HG03108 (cell line): ENCODE data around the gene ASCC1.
"Not testable (repeated sequence)": the region's sequence is repeated elsewhere in the genome, so short reads cannot be mapped to it uniquely, and the experiment has no call there.

Experiments
- ATAC-seq: cut with Tn5 transposase; IDR thresholded peaks from one replicate; pipeline ENCODE4 v1.9.1; 2021; ENCODE audit warnings: moderate library complexity; ENCODE audit not compliant: unreplicated experiment

ASCC1 gene

DNA sequence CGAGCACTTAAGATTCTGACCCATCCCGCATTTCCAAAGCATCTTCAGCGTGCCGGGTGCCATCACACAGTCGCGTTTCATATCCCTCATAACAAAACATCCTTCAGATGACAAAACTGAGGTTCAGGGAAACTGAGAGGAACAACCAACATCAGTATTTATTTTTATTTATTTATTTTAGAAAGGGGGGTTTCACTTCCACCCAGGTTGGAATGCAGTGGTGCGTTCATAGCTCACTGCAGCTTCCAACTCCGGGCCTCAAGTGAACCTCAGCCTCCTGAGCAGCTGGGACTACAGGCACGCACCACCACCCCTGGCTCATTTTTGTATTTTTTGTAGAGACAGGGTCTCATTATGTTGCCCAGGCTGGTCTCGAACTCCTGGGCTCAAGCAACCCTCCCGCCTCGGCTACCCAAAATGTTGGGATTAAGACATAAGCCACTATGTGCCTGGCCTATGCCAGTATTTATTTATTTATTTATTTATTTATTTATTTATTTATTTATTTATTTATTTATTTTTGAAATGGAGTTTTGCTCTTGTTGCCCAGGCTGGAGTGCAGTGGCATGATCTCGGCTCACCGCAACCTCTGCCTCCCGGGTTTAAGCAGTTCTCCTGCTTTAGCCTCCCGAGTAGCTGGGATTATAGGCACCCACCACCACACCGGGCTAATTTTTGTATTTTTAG is 33.2 kb upstream of the ASCC1 start:
- ATAC-seq, result not testable (repeated sequence)

GRCh38 chr10:72248468-72249151 is 32.5 kb upstream of the ASCC1 start:
- peak; percentile 77 for ATAC-seq

DNA sequence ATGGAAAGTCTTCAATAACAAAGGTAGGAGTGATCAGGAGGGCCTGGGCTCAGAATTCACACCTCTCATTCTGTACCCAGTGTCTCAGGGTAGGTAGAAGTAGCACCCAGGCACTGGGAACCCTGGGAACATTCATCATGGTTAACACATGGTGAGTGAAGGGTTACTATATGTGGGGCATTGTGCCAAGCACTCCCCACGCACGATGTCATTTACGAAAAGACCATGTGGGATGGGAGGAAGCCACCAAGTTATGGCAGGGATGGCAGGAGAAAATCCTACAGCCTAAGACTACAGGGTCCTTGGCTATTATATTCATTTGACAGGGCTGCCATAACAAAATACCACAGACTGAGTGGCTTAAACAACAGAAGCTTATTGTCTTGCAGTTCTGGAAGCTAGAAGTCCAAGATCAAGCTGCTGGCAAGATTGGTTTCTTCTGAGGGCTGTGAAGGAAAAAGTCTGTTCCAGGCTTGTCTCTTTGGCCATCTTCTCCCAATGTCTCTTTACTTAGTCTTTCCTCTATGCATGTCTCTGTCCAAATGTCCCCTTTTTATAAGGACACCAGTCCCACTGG is 30.0 kb upstream of the ASCC1 start:
- ATAC-seq, result no peak

GRCh38 chr10:72244573-72245038 is 28.5 kb upstream of the ASCC1 start:
- no peak for ATAC-seq

- ATAC-seq, result no peak
These were observed 27.9 kb upstream of the ASCC1 start for GRCh38 chr10:72243822-72244437.

- ATAC-seq, result no peak
These were observed 26.6 kb upstream of the ASCC1 start for GRCh38 chr10:72242675-72243074.

- ATAC-seq, result no peak
These were observed 25.7 kb upstream of the ASCC1 start for GRCh38 chr10:72241691-72242252.

- ATAC-seq, result no peak
These were observed 24.3 kb upstream of the ASCC1 start for GRCh38 chr10:72240371-72240770.

DNA sequence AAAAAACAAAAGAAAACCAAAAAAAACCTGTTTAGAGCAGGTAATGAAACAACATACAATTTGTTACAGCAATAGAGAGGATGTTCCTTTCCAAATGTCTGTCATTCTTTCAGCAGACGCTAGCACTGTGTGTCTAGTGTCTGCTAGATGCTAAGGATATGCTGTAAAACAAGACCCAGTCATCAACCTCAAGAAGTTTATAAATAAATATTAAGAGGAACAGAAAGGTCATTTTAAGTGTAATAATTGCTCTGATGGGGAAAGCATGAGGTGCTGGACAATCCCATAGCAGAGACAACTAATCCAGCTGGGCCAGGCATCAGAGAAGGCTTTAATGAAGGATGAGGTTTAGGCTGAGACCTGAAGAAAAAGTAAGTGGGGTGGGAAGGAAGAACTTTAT is 23.3 kb upstream of the ASCC1 start:
- ATAC-seq, result no peak

GRCh38 chr10:72238392-72239175 is 22.5 kb upstream of the ASCC1 start:
- ATAC-seq, result no peak

- no peak for ATAC-seq
These were observed 19.6 kb upstream of the ASCC1 start for GRCh38 chr10:72235544-72236279.

- no peak for ATAC-seq
These were observed 18.6 kb upstream of the ASCC1 start for GRCh38 chr10:72234560-72235095.

DNA sequence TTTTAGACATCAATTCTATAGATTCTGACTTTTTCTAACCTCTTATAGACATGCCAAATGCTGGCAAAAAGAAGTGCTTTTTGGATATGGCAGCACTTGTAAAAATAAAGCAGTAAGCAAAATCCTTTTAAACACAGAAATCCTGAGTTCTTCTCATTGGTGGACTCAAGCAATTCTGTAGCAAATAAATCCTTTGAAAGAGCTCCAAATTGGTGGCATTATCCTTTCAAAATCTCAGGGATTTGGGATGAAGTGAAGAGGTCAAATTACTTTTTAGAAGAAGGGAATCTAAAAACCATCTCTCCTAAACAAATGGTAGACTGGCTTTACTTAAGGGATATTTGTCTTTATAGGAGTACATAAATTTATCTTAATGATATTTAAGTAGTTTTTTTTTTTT is 17.5 kb upstream of the ASCC1 start:
- ATAC-seq, result no peak

DNA sequence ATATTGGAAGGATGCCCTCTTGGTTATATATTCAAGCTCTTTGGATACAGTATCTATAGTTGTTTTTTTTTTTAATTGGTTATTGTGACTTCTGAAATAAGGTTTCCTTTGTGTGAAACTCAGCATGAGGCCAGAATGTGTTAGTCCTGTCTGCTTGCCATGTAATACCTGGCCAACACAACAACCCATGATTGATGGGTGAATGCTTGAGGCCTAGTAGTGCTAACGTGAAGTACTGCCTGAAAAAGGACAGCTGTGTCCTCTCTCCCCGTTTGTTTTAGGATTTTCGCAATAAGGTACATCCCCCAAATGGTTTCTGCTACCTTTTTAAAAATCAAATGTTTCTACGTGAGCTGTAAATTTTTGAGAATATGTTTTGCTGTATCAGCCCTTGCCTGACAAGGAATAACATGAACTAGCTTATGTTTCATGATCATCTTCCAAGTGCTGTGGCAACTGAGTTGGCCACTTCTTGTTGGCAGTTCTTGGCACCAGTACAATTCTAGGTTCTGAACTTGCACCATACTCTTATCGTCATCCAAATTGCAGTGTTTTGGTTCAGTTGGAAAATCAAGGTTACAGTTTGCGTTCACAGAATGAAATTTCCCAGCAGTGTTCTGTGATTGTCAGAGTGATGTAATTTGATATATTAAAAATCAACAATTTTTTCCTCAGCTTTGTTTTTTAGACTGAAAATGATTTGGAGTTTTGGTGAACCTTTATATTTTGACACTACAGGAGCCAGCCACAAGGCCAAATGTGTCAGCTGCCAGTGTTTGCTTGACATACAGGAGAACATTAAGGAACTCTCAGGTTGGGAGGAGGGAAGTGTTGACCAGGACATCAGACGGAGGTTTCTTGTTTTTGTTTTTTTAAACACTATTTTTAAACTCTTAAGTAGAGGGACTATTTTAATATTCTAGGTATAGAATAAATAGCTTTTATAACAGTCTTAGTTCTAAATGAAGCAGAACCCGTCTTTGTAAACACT is 13.5 kb upstream of the ASCC1 start:
- ATAC-seq, result no peak

GRCh38 chr10:72228318-72228751 is 12.3 kb upstream of the ASCC1 start:
- ATAC-seq, result no peak

- ATAC-seq, result no peak
These were observed 11.8 kb upstream of the ASCC1 start for GRCh38 chr10:72227826-72228225.

DNA sequence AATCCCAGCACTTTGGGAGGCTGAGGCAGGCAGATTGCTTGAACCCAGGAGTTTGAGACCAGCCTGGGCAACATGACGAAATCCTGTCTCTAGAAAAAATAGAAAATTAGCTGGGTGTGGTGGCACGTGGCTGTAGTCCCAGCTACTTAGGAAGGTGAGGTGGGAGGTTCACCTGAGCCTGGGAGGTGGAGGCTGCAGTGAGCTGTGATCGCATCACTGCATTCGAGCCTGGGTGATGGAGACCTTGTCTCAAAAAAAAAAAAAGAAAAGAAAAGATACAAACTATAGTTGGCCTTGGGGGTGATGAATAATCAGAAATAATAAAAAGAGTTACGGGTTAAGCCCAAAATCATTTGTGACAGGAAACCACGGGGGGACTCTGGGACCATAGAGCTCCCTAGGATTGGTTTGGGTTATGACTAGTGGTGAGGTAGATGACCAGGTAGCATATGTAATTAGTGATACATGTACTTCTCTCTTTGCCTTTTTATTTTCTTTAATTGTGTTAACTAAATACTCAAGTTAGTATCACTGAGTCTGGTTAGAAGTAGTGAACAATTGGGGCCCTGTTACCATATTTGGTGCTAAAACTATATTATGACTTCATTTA is 10.4 kb upstream of the ASCC1 start:
- no peak for ATAC-seq

GRCh38 chr10:72224191-72224590 is 8.1 kb upstream of the ASCC1 start:
- ATAC-seq, result not testable (repeated sequence)
